HCT116 (cell line): Measurements from ENCODE around the gene OSER1. TPM values are rescaled to one million over a fixed set of nuclear protein-coding genes. Genes with fewer than 3 reads are reported as not detected.
A peak's percentile ranks its signal among the peaks of the same experiment; 100 is the strongest.
"Not testable (repeated sequence)": the region's sequence is repeated elsewhere in the genome, so short reads cannot be mapped to it uniquely, and the experiment has no call there.

Experiments
- ATAC-seq: fragments of 200-7000 bp; cut with Tn5 transposase; 2 replicates; pipeline ENCODE4 v1.9.1; 2020; ENCODE audit warnings: mild to moderate bottlenecking, moderate library complexity
- BruUV-seq: library from RNA; stranded (reverse); fragments of 400-500 nt; replicated peaks from 2 replicates; lab custom pipeline; 2021; lab: Mats Ljungman, UMichigan
- CTCF ChIA-PET: fragments of 300-600 bp; sonication (Branson Sonifier 250); formaldehyde crosslinking; loops from one replicate; lab custom pipeline; 2021; ENCODE audit warnings: antibody characterized with exemption; lab: Charles Lee
- POLR2A ChIA-PET: fragments of 300-600, 350-600 bp; sonication (Branson Sonifier 250); formaldehyde crosslinking; loops from one replicate; lab custom pipeline; 2021; ENCODE audit warnings: antibody characterized with exemption; lab: Charles Lee
- RAD21 ChIA-PET, 2 experiments: fragments of 300-600 bp; sonication (Branson Sonifier 250); formaldehyde crosslinking; loops; one replicate each; lab custom pipeline; 2023; ENCODE audit warnings: low total read pairs in 2 of 2; ENCODE audit not compliant: uncharacterized antibody in 2 of 2, unreplicated experiment in 2 of 2, low non-redundant PET in 1 of 2; lab: Charles Lee
- DNase-seq: peaks from one replicate; pipeline ENCODE4 v3.0.0-alpha.2; 2010; ENCODE audit warnings: low read depth, low spot score
- H2AFZ ChIP-seq: fragments of 200-600 bp; shearing (Covaris generic), sonication (generic); 2 replicates; pipeline ENCODE4 v1.6.1; 2017; ENCODE audit warnings: low read depth, mixed run types, mixed read lengths, antibody characterized with exemption, low read length; ENCODE audit not compliant: poor library complexity, severe bottlenecking
- H3K27ac ChIP-seq: 2 replicates; pipeline ENCODE4 v1.5.1; 2012; ENCODE audit warnings: low read depth, low read length
- H3K27me3 ChIP-seq: fragments of 200-600 bp; sonication (generic); 2 replicates; pipeline ENCODE4 v1.6.1; 2016; ENCODE audit warnings: mixed run types, low read length, mixed read lengths; ENCODE audit not compliant: insufficient read depth
- H3K36me3 ChIP-seq, 2 experiments: fragments of 200-500 bp in 1 of 2; fragments of 200-600 bp in 1 of 2; sonication (Bioruptor generic) in 1 of 2; sonication (generic) in 1 of 2; 2 replicates each; pipeline versions ENCODE4 v1.5.1 to v1.6.1; 2014 to 2016; ENCODE audit warnings: low read length in 2 of 2, inconsistent platforms in 1 of 2, mixed read lengths in 1 of 2, mixed run types in 1 of 2; ENCODE audit not compliant: insufficient read depth in 2 of 2, control insufficient read depth in 1 of 2
- H3K4me1 ChIP-seq, 2 experiments: fragments of 200-600 bp in 1 of 2; sonication (generic) in 1 of 2; 2 replicates each; pipeline versions ENCODE4 v1.5.1 to v1.6.1; 2012 to 2017; ENCODE audit warnings: low read length in 2 of 2, inconsistent platforms in 1 of 2, mild to moderate bottlenecking in 1 of 2, mixed read lengths in 1 of 2, mixed run types in 1 of 2, moderate library complexity in 1 of 2; ENCODE audit not compliant: insufficient read depth in 2 of 2, control insufficient read depth in 1 of 2
- H3K4me2 ChIP-seq: fragments of 200-600 bp; sonication (generic); 2 replicates; pipeline ENCODE4 v1.6.1; 2017; ENCODE audit warnings: mixed run types, low read length, mixed read lengths
- H3K4me3 ChIP-seq, 2 experiments: fragments of 200-600 bp in 1 of 2; sonication (generic) in 1 of 2; replicated peaks in 1 of 2; 2 replicates each; pipeline ENCODE4 v1.5.1; 2011 to 2016; ENCODE audit warnings: low read length in 2 of 2, control low read depth in 1 of 2, low read depth in 1 of 2, mild to moderate bottlenecking in 1 of 2, mixed read lengths in 1 of 2, mixed run types in 1 of 2
- H3K79me2 ChIP-seq: fragments of 200-600 bp; sonication (generic); 2 replicates; pipeline ENCODE4 v1.6.1; 2017; ENCODE audit warnings: mild to moderate bottlenecking, mixed run types, low read length, moderate library complexity, mixed read lengths; ENCODE audit not compliant: insufficient read depth
- H3K9ac ChIP-seq: fragments of 200-600 bp; sonication (generic); 2 replicates; pipeline ENCODE4 v1.6.1; 2016; ENCODE audit warnings: low read length, mixed read lengths
- H3K9me2 ChIP-seq: fragments of 200-600 bp; sonication (generic), shearing (Covaris generic); 2 replicates; pipeline ENCODE4 v1.6.1; 2017; ENCODE audit warnings: mixed run types, mild to moderate bottlenecking, moderate library complexity; ENCODE audit not compliant: insufficient read depth
- H3K9me3 ChIP-seq, 2 experiments: fragments of 200-500 bp in 1 of 2; fragments of 200-600 bp in 1 of 2; sonication (Bioruptor generic) in 1 of 2; sonication (generic) in 1 of 2; 2 replicates each; pipeline ENCODE4 v1.6.1; 2014 to 2017; ENCODE audit warnings: low read length in 2 of 2, mixed read lengths in 2 of 2, inconsistent platforms in 1 of 2, low read depth in 1 of 2, mild to moderate bottlenecking in 1 of 2, mixed run types in 1 of 2, moderate library complexity in 1 of 2; ENCODE audit not compliant: control insufficient read depth in 1 of 2, insufficient read depth in 1 of 2
- H4K20me1 ChIP-seq: fragments of 200-600 bp; sonication (generic), shearing (Covaris generic); 2 replicates; pipeline ENCODE4 v1.6.1; 2017; ENCODE audit warnings: mixed run types, mild to moderate bottlenecking, moderate library complexity; ENCODE audit not compliant: insufficient read depth
- CEBPB ChIP-seq: IDR thresholded peaks from 2 replicates; pipeline ENCODE4 v1.6.1; 2012; ENCODE audit warnings: low read depth
- EGR1 ChIP-seq: IDR thresholded peaks from 2 replicates; pipeline ENCODE4 v1.6.1; 2012; ENCODE audit warnings: low read depth
- EZH2 ChIP-seq: fragments of 200-600 bp; sonication (generic); IDR thresholded peaks from 2 replicates; pipeline ENCODE4 v1.6.1; 2017; ENCODE audit warnings: antibody characterized with exemption, mixed run types
- EZH2phosphoT487 ChIP-seq: fragments of 200-600 bp; IDR thresholded peaks from 2 replicates; pipeline ENCODE4 v1.6.1; 2018; ENCODE audit warnings: antibody characterized with exemption, borderline replicate concordance
- FOSL1 ChIP-seq: IDR thresholded peaks from 2 replicates; pipeline ENCODE4 v1.6.1; 2012; ENCODE audit warnings: low read depth
- POLR2A ChIP-seq: IDR thresholded peaks from 2 replicates; pipeline ENCODE4 v1.7.0; 2011; ENCODE audit warnings: borderline replicate concordance; ENCODE audit not compliant: insufficient read depth, insufficient read length; ENCODE audit errors: extremely low read depth
- RAD21 ChIP-seq: IDR thresholded peaks from 2 replicates; pipeline ENCODE4 v1.6.1; 2012; ENCODE audit warnings: low read depth, mild to moderate bottlenecking
- SRF ChIP-seq: IDR thresholded peaks from 2 replicates; pipeline ENCODE4 v1.6.1; 2012; ENCODE audit warnings: low read depth
- TCF7L2 ChIP-seq: IDR thresholded peaks from 2 replicates; pipeline ENCODE4 v1.7.0; 2011; ENCODE audit warnings: borderline replicate concordance, inconsistent platforms; ENCODE audit not compliant: insufficient read depth, insufficient read length; ENCODE audit errors: extremely low read depth
- YY1 ChIP-seq: IDR thresholded peaks from 2 replicates; pipeline ENCODE4 v1.6.1; 2011; ENCODE audit warnings: low read length, low read depth, moderate library complexity, mild to moderate bottlenecking; ENCODE audit not compliant: insufficient replicate concordance; ENCODE audit errors: extremely low read depth
- ZBTB33 ChIP-seq: IDR thresholded peaks from 2 replicates; pipeline ENCODE4 v1.6.1; 2011; ENCODE audit warnings: mild to moderate bottlenecking, low read length, moderate library complexity; ENCODE audit not compliant: insufficient replicate concordance; ENCODE audit errors: extremely low read depth
- ZNF274 ChIP-seq: fragments of 200-500 bp; sonication (Bioruptor generic); IDR thresholded peaks from 2 replicates; pipeline ENCODE4 v1.6.1; 2014; ENCODE audit warnings: mild to moderate bottlenecking, low read depth, low read length, inconsistent platforms
- intact Hi-C: fragments of 100-400 bp; cut with micrococcal nuclease; formaldehyde crosslinking; loops from 2 replicates; pipeline ENCODE4 v1.10.0; 2022
- total RNA-seq: library from RNA; stranded (reverse); gene quantifications from one replicate; pipeline ENCODE4 v1.2.1, GENCODE V29; 2021; ENCODE audit not compliant: unreplicated experiment
- TF ChIP-seq, protein P1 (sequence below), 3 experiments: fragments of 200-600 bp in 1 of 3; sonication (generic) in 1 of 3; IDR thresholded peaks in 2 of 3; conservative IDR thresholded peaks in 1 of 3; 2 replicates each; pipeline ENCODE4 v1.5.1; 2012 to 2017; ENCODE audit warnings: low read depth in 2 of 3, low read length in 2 of 3, antibody characterized with exemption in 1 of 3, borderline replicate concordance in 1 of 3, control low read depth in 1 of 3, mild to moderate bottlenecking in 1 of 3, mixed read lengths in 1 of 3, mixed run types in 1 of 3, moderate library complexity in 1 of 3; ENCODE audit not compliant: insufficient read depth in 1 of 3
- TF ChIP-seq, protein P2 (sequence below): IDR thresholded peaks from 2 replicates; pipeline ENCODE4 v1.6.1; 2012

Gene OSER1
- total RNA-seq, 1 experiment from 2014 or later: 28.4 TPM

DNA sequence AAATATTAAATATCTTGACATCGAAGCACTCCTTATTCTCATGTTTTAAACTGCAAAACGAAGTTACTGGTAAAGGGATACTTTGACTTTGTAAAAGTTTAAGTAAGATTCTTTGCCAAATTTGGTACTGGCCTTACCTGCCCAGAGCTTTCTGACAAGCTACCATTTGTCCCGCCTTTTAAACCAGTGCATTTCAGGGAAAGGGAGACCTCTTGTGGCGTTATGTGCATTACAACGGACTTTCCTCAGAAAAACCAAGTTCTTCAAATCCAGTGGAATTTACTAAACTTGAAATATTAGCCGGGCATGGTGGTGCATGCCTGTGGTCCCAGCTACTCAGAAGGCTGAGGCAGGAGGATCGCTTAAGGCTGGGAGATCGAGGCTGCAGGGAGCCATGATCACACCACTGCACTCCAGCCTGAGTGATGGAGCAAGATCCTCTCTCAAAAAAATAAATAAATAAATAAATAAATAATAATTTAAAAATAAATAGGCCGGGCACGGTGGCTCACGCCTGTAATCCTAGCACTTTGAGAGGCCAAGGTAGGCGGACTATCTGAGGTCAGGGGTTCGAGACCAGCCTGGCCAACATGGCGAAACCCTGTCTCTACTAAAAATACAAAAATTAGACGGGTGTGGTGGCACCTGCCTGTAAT is 20.2 kb downstream of the OSER1 start:
- not testable (repeated sequence) for H3K9me2 ChIP-seq, H3K36me3 ChIP-seq, H3K27ac ChIP-seq, H3K4me2 ChIP-seq, H3K27me3 ChIP-seq, H4K20me1 ChIP-seq, H3K4me3 ChIP-seq, H3K9ac ChIP-seq, BruUV-seq, H3K79me2 ChIP-seq, H3K9me3 ChIP-seq
- peak; percentile 78 for ATAC-seq
- DNase-seq: peak; percentile 80
- POLR2A ChIA-PET: interaction anchor here (0.8 to 1.6 kb wide), 4 partner anchors 39 to 74 kb away, joined by 3 to 7 read pairs (median 3); no protein-coding TSS in a partner anchor
- Histone ChIP-seq H2AFZ (peak overlapping the region; percentile 27), H3K4me1 (peaks cover 16 to 22% of the 10 kb centered on the region in 2 experiments)
- intact Hi-C loops: loop anchor here (1.0 to 10.0 kb wide), 3 partner anchors 74 to 743 kb away; no protein-coding TSS in a partner anchor
- CTCF ChIA-PET: interaction anchor here (0.6 to 6.7 kb wide), 27 partner anchors 9 to 741 kb away, joined by 3 to 197 read pairs (median 4); no protein-coding TSS in a partner anchor
- RAD21 ChIA-PET: interaction anchor here (0.7 to 3.3 kb wide), 5 partner anchors 11 to 76 kb away, joined by 3 to 24 read pairs (median 6); no protein-coding TSS in a partner anchor
- TF ChIP-seq, protein P1, sequence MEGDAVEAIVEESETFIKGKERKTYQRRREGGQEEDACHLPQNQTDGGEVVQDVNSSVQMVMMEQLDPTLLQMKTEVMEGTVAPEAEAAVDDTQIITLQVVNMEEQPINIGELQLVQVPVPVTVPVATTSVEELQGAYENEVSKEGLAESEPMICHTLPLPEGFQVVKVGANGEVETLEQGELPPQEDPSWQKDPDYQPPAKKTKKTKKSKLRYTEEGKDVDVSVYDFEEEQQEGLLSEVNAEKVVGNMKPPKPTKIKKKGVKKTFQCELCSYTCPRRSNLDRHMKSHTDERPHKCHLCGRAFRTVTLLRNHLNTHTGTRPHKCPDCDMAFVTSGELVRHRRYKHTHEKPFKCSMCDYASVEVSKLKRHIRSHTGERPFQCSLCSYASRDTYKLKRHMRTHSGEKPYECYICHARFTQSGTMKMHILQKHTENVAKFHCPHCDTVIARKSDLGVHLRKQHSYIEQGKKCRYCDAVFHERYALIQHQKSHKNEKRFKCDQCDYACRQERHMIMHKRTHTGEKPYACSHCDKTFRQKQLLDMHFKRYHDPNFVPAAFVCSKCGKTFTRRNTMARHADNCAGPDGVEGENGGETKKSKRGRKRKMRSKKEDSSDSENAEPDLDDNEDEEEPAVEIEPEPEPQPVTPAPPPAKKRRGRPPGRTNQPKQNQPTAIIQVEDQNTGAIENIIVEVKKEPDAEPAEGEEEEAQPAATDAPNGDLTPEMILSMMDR (IDR thresholded peaks at IDR 0.05 in 2 of 3, conservative IDR thresholded peaks at IDR 0.05 in 1 of 3; ENCODE audit: borderline replicate concordance in 1 of 3, insufficient read depth in 1 of 3, low read depth in 2 of 3, low read length in 2 of 3): peak; percentile 76 to 93 (median 78)
- peak; percentile 95 for TF ChIP-seq RAD21
- TF ChIP-seq SRF: peak; percentile 74

DNA sequence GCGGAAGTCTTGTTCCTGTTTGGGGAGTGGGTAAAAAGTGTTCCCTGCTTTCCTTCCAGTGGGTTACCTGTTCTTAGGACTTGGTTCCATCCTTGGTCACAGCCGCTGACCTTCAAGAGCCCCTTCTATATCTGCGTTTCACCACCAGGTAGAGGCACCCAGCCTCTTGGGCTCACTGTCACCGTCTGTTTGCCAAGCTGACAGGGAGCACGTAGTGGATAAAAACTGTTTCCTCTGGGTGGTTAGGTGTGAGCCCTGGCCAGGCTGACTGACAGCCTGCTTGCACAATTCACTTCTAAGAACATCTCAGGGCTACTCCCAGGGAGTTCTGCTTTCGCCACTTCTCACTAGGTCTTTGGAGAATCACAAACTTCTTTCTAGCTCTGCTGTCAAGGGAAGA is 21.8 kb downstream of the OSER1 start:
- ChIA-PET RAD21 (interaction anchor here (2.9 to 3.3 kb wide), 2 partner anchors 72 kb away, joined by 21 to 24 read pairs; no protein-coding TSS in a partner anchor), POLR2A (interaction anchor here (0.8 kb wide), 1 partner anchor 72 kb away, joined by 3 read pairs; no protein-coding TSS in a partner anchor), CTCF (interaction anchor here (2.4 to 6.7 kb wide), 3 partner anchors 58 to 77 kb away, joined by 13 to 197 read pairs (median 24); no protein-coding TSS in a partner anchor)
- no peak overlapping the region for H3K4me2 ChIP-seq
- no peaks in the 10 kb centered on the region for H3K9me2 ChIP-seq
- H3K9ac ChIP-seq: no peak overlapping the region
- peaks cover 16 to 22% of the 10 kb centered on the region in 2 experiments for H3K4me1 ChIP-seq
- no peaks in the 10 kb centered on the region for H3K27me3 ChIP-seq
- no peaks in the 10 kb centered on the region for H3K36me3 ChIP-seq
- H3K27ac ChIP-seq: no peak overlapping the region
- no peak overlapping the region for H3K4me3 ChIP-seq
- intact Hi-C loops: no loop called here
- DNase-seq (no peak), ATAC-seq (no peak)
- H3K79me2 ChIP-seq: no peaks in the 10 kb centered on the region
- BruUV-seq: no TSS peak
- no peaks in the 10 kb centered on the region for H4K20me1 ChIP-seq
- H2AFZ ChIP-seq: no peak overlapping the region
- H3K9me3 ChIP-seq: no peaks in the 10 kb centered on the region
- no peak for TF ChIP-seq ZBTB33
- TF ChIP-seq SRF: no peak
- no peak for TF ChIP-seq EZH2
- TF ChIP-seq ZNF274: no peak
- TF ChIP-seq, protein P2, sequence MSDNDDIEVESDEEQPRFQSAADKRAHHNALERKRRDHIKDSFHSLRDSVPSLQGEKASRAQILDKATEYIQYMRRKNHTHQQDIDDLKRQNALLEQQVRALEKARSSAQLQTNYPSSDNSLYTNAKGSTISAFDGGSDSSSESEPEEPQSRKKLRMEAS: no peak
- TF ChIP-seq CEBPB: no peak
- TF ChIP-seq YY1: no peak
- no peak for TF ChIP-seq POLR2A
- no peak for TF ChIP-seq EZH2phosphoT487
- no peak for TF ChIP-seq TCF7L2
- no peak for TF ChIP-seq EGR1
- TF ChIP-seq FOSL1: no peak
